K562 (cell line): ENCODE data around the gene BHLHE40. TPM values are rescaled to one million over a fixed set of nuclear protein-coding genes. Genes with fewer than 3 reads are reported as not detected.

Experiments
- CAMTA2 ChIP-seq: fragments of 250-450 bp; sonication (Bioruptor Pico); conservative IDR thresholded peaks from 2 replicates; pipeline ENCODE4 v1.5.1; 2022
- CREB1 ChIP-seq, 2 experiments: sonication (generic) in 1 of 2; formaldehyde crosslinking in 1 of 2; IDR thresholded peaks; 2 replicates each; pipeline versions ENCODE4 v1.6.1 to v1.8.0; 2012 to 2022; ENCODE audit warnings: inconsistent platforms in 1 of 2, mild to moderate bottlenecking in 1 of 2, missing genetic modification reagents in 1 of 2, moderate library complexity in 1 of 2
- DNMT1 ChIP-seq: fragments of 450-650 bp; IDR thresholded peaks from 2 replicates; pipeline ENCODE4 v1.6.1; 2016; ENCODE audit warnings: antibody characterized with exemption, mild to moderate bottlenecking
- GABPA ChIP-seq: fragments of 200-800 bp; sonication (Bioruptor generic); conservative IDR thresholded peaks from 2 replicates; pipeline ENCODE4 v1.6.1; 2016; ENCODE audit warnings: low read depth, missing genetic modification characterization, missing compliant biosample characterization
- HDAC2 ChIP-seq: fragments of 450-650 bp; IDR thresholded peaks from 2 replicates; pipeline ENCODE4 v1.6.1; 2016; ENCODE audit warnings: mild to moderate bottlenecking
- HDAC3 ChIP-seq: fragments of 450-650 bp; IDR thresholded peaks from 2 replicates; pipeline ENCODE4 v1.6.1; 2018; ENCODE audit warnings: borderline replicate concordance, mild to moderate bottlenecking, moderate library complexity; ENCODE audit not compliant: partially characterized antibody
- NRF1 ChIP-seq, 2 experiments: fragments of 450-650 bp; IDR thresholded peaks in 1 of 2; conservative IDR thresholded peaks in 1 of 2; 2 replicates each; pipeline ENCODE4 v1.6.1; 2014; ENCODE audit warnings: mild to moderate bottlenecking in 2 of 2
- RAD21 ChIP-seq, 2 experiments: fragments of 250-450 bp in 1 of 2; fragments of 450-650 bp in 1 of 2; sonication (Bioruptor Pico) in 1 of 2; formaldehyde crosslinking in 1 of 2; IDR thresholded peaks in 1 of 2; conservative IDR thresholded peaks in 1 of 2; 2 replicates each; pipeline versions ENCODE4 v1.4.0 to v1.8.0; 2020 to 2022; ENCODE audit warnings: mild to moderate bottlenecking in 2 of 2, moderate library complexity in 1 of 2
- RBM15 ChIP-seq: fragments of 200-400 bp; formaldehyde crosslinking; IDR thresholded peaks from 2 replicates; pipeline ENCODE4 v1.6.1; 2018; ENCODE audit warnings: mild to moderate bottlenecking, low read length, moderate library complexity; ENCODE audit not compliant: insufficient read depth
- RBM22 ChIP-seq: fragments of 200-400 bp; formaldehyde crosslinking; IDR thresholded peaks from 2 replicates; pipeline ENCODE4 v1.6.1; 2018; ENCODE audit warnings: low read length, low read depth; ENCODE audit not compliant: poor library complexity, severe bottlenecking
- SMARCA5 ChIP-seq: fragments of 450-650 bp; IDR thresholded peaks from 2 replicates; pipeline ENCODE4 v1.6.1; 2016
- ZFP36 ChIP-seq: fragments of 150-350 bp; IDR thresholded peaks from 2 replicates; pipeline ENCODE4 v1.6.1; 2018; ENCODE audit warnings: low read length, low read depth; ENCODE audit not compliant: partially characterized antibody
- ZNF561 ChIP-seq: fragments of 450-650 bp; formaldehyde crosslinking; conservative IDR thresholded peaks from 2 replicates; pipeline ENCODE4 v1.4.0; 2020; ENCODE audit warnings: mild to moderate bottlenecking, moderate library complexity
- ZNF707 ChIP-seq: fragments of 250-450 bp; sonication (Bioruptor Pico); conservative IDR thresholded peaks from 2 replicates; pipeline ENCODE4 v1.8.0; 2022; ENCODE audit warnings: inconsistent platforms, mild to moderate bottlenecking, moderate library complexity
- polyA plus RNA-seq, 8 experiments: library from polyadenylated mRNA; depleted of rRNA in 4 of 8; stranded (reverse) in 5 of 8; unstranded in 3 of 8; fragments of >200 nt; fragmentation: Nextera tagmentation in 2 of 8; fragmentation: Illumina TruSeq in 1 of 8; extraction: Ambion mirVana in 2 of 8; extraction: Trizol in 1 of 8; gene quantifications; 2 replicates each; pipeline versions ENCODE4 v1.2.1 to v1.2.3, GENCODE V29; 2011 to 2014; ENCODE audit warnings: inconsistent platforms in 1 of 8, missing spikeins in 1 of 8
- total RNA-seq, 7 experiments: library from RNA; depleted of rRNA in 6 of 7; stranded (reverse); fragments of >200 nt in 6 of 7; fragmentation: Illumina TruSeq in 2 of 7; extraction: Trizol in 2 of 7; gene quantifications; 2 replicates each; pipeline versions ENCODE4 v1.2.1 to v1.2.3, GENCODE V29; 2011 to 2021; ENCODE audit warnings: low replicate concordance in 1 of 7
- TF ChIP-seq, protein P1 (sequence below), 3 experiments: fragments of 200-800 bp in 1 of 3; fragments of 250-450 bp in 1 of 3; fragments of 450-650 bp in 1 of 3; sonication (Bioruptor Pico) in 1 of 3; sonication (Bioruptor generic) in 1 of 3; formaldehyde crosslinking in 1 of 3; IDR thresholded peaks; 2 replicates each; pipeline versions ENCODE4 v1.6.1 to v1.8.0; 2016 to 2022; ENCODE audit warnings: mild to moderate bottlenecking in 2 of 3, missing genetic modification characterization in 2 of 3, missing compliant biosample characterization in 1 of 3, moderate library complexity in 1 of 3
- TF ChIP-seq, protein P2 (sequence below): fragments of 200-800 bp; sonication (Bioruptor generic); IDR thresholded peaks from 2 replicates; pipeline ENCODE4 v1.6.1; 2017; ENCODE audit warnings: missing genetic modification characterization, missing compliant biosample characterization

The BHLHE40 gene
- total and polyA plus RNA-seq, 9 of the 15 experiments (the other 6 are each of a cell fraction or from before 2014, with no cell fraction given) = 12.0 to 83.9 (median 31.4) TPM

DNA sequence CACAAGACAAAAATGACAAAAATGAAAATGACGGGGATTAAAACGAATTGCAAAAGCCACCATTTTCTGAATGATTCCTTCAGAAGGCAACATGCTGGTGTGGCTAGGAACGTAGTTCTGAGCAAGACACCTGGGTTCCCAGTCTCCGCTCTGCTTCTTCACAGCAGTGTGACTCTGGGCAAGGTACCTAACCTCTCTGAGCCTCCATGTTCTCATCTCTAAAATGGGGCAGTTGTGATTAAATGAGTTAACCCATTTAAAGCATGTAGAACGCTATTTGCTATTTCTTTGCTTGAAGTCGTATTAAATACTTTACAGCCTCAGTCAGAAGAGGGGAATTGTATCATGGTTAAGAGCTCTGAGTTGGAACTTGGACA, 23.6 kb downstream of the BHLHE40 start (continued):
- TF ChIP-seq, protein P1, sequence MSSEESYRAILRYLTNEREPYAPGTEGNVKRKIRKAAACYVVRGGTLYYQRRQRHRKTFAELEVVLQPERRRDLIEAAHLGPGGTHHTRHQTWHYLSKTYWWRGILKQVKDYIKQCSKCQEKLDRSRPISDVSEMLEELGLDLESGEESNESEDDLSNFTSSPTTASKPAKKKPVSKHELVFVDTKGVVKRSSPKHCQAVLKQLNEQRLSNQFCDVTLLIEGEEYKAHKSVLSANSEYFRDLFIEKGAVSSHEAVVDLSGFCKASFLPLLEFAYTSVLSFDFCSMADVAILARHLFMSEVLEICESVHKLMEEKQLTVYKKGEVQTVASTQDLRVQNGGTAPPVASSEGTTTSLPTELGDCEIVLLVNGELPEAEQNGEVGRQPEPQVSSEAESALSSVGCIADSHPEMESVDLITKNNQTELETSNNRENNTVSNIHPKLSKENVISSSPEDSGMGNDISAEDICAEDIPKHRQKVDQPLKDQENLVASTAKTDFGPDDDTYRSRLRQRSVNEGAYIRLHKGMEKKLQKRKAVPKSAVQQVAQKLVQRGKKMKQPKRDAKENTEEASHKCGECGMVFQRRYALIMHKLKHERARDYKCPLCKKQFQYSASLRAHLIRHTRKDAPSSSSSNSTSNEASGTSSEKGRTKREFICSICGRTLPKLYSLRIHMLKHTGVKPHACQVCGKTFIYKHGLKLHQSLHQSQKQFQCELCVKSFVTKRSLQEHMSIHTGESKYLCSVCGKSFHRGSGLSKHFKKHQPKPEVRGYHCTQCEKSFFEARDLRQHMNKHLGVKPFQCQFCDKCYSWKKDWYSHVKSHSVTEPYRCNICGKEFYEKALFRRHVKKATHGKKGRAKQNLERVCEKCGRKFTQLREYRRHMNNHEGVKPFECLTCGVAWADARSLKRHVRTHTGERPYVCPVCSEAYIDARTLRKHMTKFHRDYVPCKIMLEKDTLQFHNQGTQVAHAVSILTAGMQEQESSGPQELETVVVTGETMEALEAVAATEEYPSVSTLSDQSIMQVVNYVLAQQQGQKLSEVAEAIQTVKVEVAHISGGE (CRISPR knock-in tag; IDR thresholded peaks at IDR 0.05) = 0 out of 6 replicates have a peak, but pooled peaks of 1 of the 3 experiments have one; percentile 0
- no peak for TF ChIP-seq RAD21 (CRISPR knock-in tag; conservative IDR thresholded peaks at IDR 0.05 in 1 of 2, IDR thresholded peaks at IDR 0.05 in 1 of 2)
- 0 out of 2 replicates have a peak, but pooled peaks have one; percentile 45 for TF ChIP-seq CAMTA2 (CRISPR knock-in tag)
- no peak for TF ChIP-seq DNMT1
- peak; percentile 96 for TF ChIP-seq SMARCA5
- TF ChIP-seq GABPA (tag) = peak; percentile 3; the same call in 1 of the 2 replicates
- peak; percentile 61 for TF ChIP-seq ZFP36
- TF ChIP-seq RBM15 = no peak
- TF ChIP-seq HDAC2 = peak; percentile 73
- no peak for TF ChIP-seq ZNF707 (CRISPR knock-in tag)
- peak in 1 of 2 experiments; percentile 9; a peak in 1 of 4 replicates for TF ChIP-seq NRF1 (conservative IDR thresholded peaks at IDR 0.05 in 1 of 2, IDR thresholded peaks at IDR 0.05 in 1 of 2)
- no peak for TF ChIP-seq RBM22
- TF ChIP-seq CREB1 (IDR thresholded peaks at IDR 0.05) = no peak
- no peak for TF ChIP-seq CREB1 (CRISPR knock-in tag; IDR thresholded peaks at IDR 0.05)
- TF ChIP-seq, protein P2, sequence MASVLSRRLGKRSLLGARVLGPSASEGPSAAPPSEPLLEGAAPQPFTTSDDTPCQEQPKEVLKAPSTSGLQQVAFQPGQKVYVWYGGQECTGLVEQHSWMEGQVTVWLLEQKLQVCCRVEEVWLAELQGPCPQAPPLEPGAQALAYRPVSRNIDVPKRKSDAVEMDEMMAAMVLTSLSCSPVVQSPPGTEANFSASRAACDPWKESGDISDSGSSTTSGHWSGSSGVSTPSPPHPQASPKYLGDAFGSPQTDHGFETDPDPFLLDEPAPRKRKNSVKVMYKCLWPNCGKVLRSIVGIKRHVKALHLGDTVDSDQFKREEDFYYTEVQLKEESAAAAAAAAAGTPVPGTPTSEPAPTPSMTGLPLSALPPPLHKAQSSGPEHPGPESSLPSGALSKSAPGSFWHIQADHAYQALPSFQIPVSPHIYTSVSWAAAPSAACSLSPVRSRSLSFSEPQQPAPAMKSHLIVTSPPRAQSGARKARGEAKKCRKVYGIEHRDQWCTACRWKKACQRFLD (CRISPR knock-in tag) = 0 out of 2 replicates have a peak, but pooled peaks have one; percentile 31
- TF ChIP-seq HDAC3 = no peak
- no peak for TF ChIP-seq ZNF561 (CRISPR knock-in tag)
